Inflammatory macrophage treated with lipopolysaccharide for 4 hours (primary cell): ENCODE data around the gene IL1RN.

Experiments
- DNase-seq: peaks from one replicate; pipeline ENCODE4 v3.0.0-alpha.2; 2020

The IL1RN gene

GRCh38 chr2:113157118-113157896, 29.9 kb downstream of the IL1RN start:
- DNase-seq: no peak

GRCh38 chr2:113157897-113158753, 30.7 kb downstream of the IL1RN start:
- DNase-seq: no peak

GRCh38 chr2:113158884-113159553, 31.6 kb downstream of the IL1RN start:
- DNase-seq: no peak

GRCh38 chr2:113160248-113160647, 32.9 kb downstream of the IL1RN start:
- DNase-seq: no peak

GRCh38 chr2:113160962-113161361, 33.6 kb downstream of the IL1RN start:
- DNase-seq: no peak

- no peak for DNase-seq
Measured at GRCh38 chr2:113162173-113162572, 34.8 kb downstream of the IL1RN start.

GRCh38 chr2:113162869-113163268, 35.5 kb downstream of the IL1RN start:
- DNase-seq: no peak

- DNase-seq: no peak
Measured at GRCh38 chr2:113164215-113164929, 37.0 kb downstream of the IL1RN start.

- DNase-seq: no peak
Measured at GRCh38 chr2:113164930-113165585, 37.7 kb downstream of the IL1RN start.

GRCh38 chr2:113166187-113166645, 38.8 kb downstream of the IL1RN start:
- no peak for DNase-seq

GRCh38 chr2:113167115-113167932, 39.9 kb downstream of the IL1RN start:
- DNase-seq: peak; percentile 89

GRCh38 chr2:113167962-113168340, 40.6 kb downstream of the IL1RN start:
- no peak for DNase-seq

GRCh38 chr2:113169002-113169530, 41.7 kb downstream of the IL1RN start:
- DNase-seq: peak; percentile 40

- peak; percentile 53 for DNase-seq
Measured at GRCh38 chr2:113169586-113169985, 42.2 kb downstream of the IL1RN start.

- DNase-seq: no peak
Measured at GRCh38 chr2:113171334-113172075, 44.1 kb downstream of the IL1RN start.

GRCh38 chr2:113172721-113173541, 45.5 kb downstream of the IL1RN start:
- DNase-seq: no peak

GRCh38 chr2:113173542-113174375, 46.4 kb downstream of the IL1RN start, which contains the start of gene PSD4:
TSS of gene PSD4 (plus strand) at chr2:113173971. CDS start at chr2:113182457, 8,486 bp downstream.
- peak; percentile 75 for DNase-seq

- no peak for DNase-seq
Measured at GRCh38 chr2:113174376-113174750, 47.0 kb downstream of the IL1RN start.
